GM12892 (cell line): ENCODE data around the gene RNASE4.
A peak's percentile ranks its signal among the peaks of the same experiment; 100 is the strongest.
"Not testable (repeated sequence)": the region's sequence is repeated elsewhere in the genome, so short reads cannot be mapped to it uniquely, and the experiment has no call there.

ENCODE experiments used
- DNase-seq: peaks from one replicate; pipeline ENCODE4 v3.0.0; 2011; ENCODE audit not compliant: insufficient read length
- FAIRE-seq: peaks from 2 replicates; lab custom pipeline; 2011; peaks lifted over from hg19 to GRCh38; lab: Jason Lieb, UNC
- POLR2A ChIP-seq: IDR thresholded peaks from 2 replicates; pipeline ENCODE4 v1.6.1; 2011; ENCODE audit warnings: low read depth, low read length, control low read depth
- POLR2AphosphoS5 ChIP-seq: IDR thresholded peaks from 2 replicates; pipeline ENCODE4 v1.6.1; 2011; ENCODE audit warnings: low read depth, low read length, control low read depth
- TAF1 ChIP-seq: IDR thresholded peaks from 2 replicates; pipeline ENCODE4 v1.6.1; 2011; ENCODE audit warnings: low read depth, mild to moderate bottlenecking, control low read depth, low read length, borderline replicate concordance

RNASE4 gene

GRCh38 chr14:20690848-20691640 is 6.7 kb downstream of the RNASE4 start:
- peak; percentile 92 for FAIRE-seq
- TF ChIP-seq POLR2AphosphoS5 (no peak), POLR2A (no peak), TAF1 (no peak)
- DNase-seq, result no peak

GRCh38 chr14:20692116-20692751 is 7.9 kb downstream of the RNASE4 start:
- no peak for DNase-seq
- FAIRE-seq, result no peak
- TF ChIP-seq POLR2A, result no peak
- no peak for TF ChIP-seq TAF1
- TF ChIP-seq POLR2AphosphoS5, result no peak

DNA sequence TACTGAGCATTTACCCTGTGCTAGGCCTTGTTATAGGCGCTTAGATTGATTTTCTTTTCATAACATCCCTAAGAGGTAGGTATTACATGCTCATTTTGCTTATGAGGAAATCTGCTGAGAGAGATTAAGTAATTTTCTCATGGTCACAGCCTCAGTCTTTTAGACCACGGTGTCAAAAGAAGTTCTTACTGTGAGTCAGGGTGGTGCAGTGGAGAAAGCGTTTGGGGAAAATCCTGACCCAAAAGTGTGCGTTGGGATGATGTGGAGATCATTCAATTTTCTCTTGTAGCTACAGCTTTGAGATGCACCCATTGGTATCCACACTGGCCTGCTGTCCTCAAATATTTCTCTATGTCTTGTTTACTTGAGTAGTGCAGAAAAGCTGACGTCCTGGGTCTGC is 12.4 kb downstream of the RNASE4 start:
- TF ChIP-seq POLR2A (no peak), TAF1 (no peak), POLR2AphosphoS5 (no peak)
- DNase-seq, result no peak
- no peak for FAIRE-seq

- TF ChIP-seq POLR2A (no peak), TAF1 (no peak), POLR2AphosphoS5 (no peak)
- DNase-seq (no peak), FAIRE-seq (peak; percentile 97)
These were observed 13.1 kb downstream of the RNASE4 start for GRCh38 chr14:20697273-20698017.

DNA sequence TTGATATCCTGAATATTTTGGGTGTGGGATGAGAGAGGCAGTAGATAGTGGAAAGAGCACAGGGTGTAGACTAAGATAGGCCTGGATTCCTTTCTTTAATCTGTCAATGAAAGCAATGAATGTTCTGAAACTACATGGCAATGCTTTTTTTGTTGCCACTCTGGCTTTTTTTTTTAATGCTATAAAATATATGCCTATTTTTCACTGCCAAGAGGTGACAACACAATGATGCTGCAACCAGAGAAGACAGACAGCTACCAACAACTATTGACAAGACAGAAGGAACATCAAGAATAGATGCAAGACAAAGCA is 13.6 kb downstream of the RNASE4 start:
- DNase-seq (no peak), FAIRE-seq (no peak)
- TF ChIP-seq TAF1 (no peak), POLR2AphosphoS5 (no peak)

DNA sequence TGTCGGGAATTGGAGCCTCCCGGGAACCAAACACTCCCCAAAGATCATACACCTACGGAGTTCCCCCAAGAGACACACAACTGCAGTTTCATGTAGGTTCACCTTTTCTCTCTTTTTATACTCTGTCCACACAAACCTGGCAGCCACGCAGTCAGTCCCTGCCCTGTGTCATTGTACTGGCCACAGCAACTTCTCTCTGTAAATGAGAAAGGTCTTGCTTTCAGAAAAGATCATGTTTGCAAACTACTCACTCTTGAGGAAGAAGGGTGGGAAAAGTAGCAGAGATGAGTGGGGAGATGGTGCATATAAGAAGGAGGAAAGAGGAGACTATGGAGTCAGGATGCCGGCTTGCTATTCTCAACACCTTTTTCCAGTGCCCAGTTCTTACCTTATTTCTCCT is 14.6 kb downstream of the RNASE4 start:
- DNase-seq (no peak), FAIRE-seq (no peak)
- TF ChIP-seq POLR2AphosphoS5 (no peak), TAF1 (no peak), POLR2A (no peak)

DNA sequence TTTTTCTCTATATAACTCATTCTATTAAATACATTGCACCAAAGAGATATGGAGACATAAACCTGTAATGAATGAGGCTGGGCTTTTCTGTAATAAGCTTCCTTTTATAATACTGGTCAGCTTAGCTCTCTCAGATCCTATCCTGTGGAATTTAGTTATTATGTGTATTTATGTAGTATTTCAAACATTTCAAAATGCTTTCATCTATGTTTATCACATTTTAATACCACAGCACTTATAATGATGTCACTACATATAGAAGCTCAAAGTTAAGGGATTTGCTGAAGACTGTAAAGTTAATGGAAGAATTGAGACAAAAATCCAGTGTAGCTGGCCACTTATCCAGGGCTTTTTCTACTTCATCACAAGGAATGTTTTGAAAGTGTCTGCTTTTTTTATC is 15.6 kb downstream of the RNASE4 start:
- FAIRE-seq (no peak), DNase-seq (no peak)
- no peak for TF ChIP-seq POLR2AphosphoS5
- TF ChIP-seq POLR2A, result no peak
- no peak for TF ChIP-seq TAF1

- FAIRE-seq, DNase-seq: not testable (repeated sequence)
These were observed 16.6 kb downstream of the RNASE4 start for GRCh38 chr14:20700965-20701364.

- no peak for DNase-seq
- TF ChIP-seq POLR2A (no peak), POLR2AphosphoS5 (no peak), TAF1 (no peak)
- FAIRE-seq, result no peak
These were observed 22.4 kb downstream of the RNASE4 start for GRCh38 chr14:20706657-20707355.

DNA sequence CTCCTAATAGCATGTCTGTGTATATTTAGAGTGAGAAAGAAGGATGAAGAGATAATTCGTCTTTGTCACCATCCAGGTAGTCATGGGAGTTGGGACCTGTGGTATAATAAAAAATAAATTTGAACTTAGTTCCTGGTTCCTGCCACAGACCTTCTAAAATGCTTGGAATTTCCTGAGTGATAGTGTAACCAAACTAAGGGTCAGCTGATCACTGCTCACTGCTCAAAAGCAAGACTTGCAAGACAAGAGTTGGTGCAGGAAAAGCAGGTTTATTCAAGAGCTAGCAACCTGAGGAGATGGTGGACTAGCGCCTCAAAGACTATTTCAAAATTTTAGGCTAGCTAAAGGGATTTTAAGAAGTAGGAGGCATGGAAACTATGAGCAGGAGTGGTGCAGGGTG is 23.3 kb downstream of the RNASE4 start:
- TF ChIP-seq TAF1, result no peak
- FAIRE-seq, result no peak
- no peak for DNase-seq

GRCh38 chr14:20711261-20711660 is 26.9 kb downstream of the RNASE4 start:
- no peak for FAIRE-seq
- TF ChIP-seq TAF1 (no peak), POLR2A (no peak), POLR2AphosphoS5 (no peak)
- DNase-seq, result no peak
